ENCODE results near the gene PLCG2. TPM values are rescaled to one million over a fixed set of nuclear protein-coding genes. Genes with fewer than 3 reads are reported as not detected.
"Not testable (repeated sequence)": the region's sequence is repeated elsewhere in the genome, so short reads cannot be mapped to it uniquely, and the experiment has no call there.

The PLCG2 gene
- total RNA-seq, 2 experiments from 2014 or later, result 196 to 485 TPM

DNA sequence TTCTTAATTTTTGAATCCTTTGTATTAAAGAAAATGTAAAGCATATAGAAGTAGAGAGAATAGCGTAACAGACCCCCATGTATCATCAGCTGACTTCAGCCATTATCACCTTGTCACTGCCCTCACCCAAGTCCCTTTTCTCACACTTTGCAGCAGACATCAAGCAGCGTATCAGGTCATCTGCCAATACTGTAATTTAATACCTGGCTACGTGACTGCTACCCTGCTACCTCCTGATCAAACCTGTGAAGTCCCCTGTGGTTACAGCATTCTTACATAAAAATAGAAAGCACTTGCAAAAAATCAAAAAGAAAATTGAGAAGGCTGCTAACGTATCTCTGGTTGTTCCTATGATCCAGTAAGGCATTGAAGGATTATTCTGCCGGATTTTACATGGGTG lies 96.4 kb downstream of the PLCG2 start:
- TF ChIP-seq CTCF (conservative IDR thresholded peaks at IDR 0.05; ENCODE audit: low read length) (no peak), EZH2phosphoT487 (IDR thresholded peaks at IDR 0.05; ENCODE audit: borderline replicate concordance, low read depth, low read length) (no peak)
- Histone ChIP-seq H3K27ac (ENCODE audit: low read depth, low read length, poor library complexity, severe bottlenecking) (no peak overlapping the region), H3K79me2 (ENCODE audit: insufficient read depth, low read depth, low read length) (peaks cover 47% of the 10 kb centered on the region), H3K9me3 (ENCODE audit: low read length) (no peaks in the 10 kb centered on the region), H3K4me1 (ENCODE audit: insufficient read depth, low read length, poor library complexity, severe bottlenecking) (peaks cover 34% of the 10 kb centered on the region), H4K20me1 (ENCODE audit: insufficient read depth, low read length) (peaks cover 3% of the 10 kb centered on the region; the same call in 1 of the 2 replicates), H3K9me2 (ENCODE audit: insufficient read depth, low read length) (no peaks in the 10 kb centered on the region), H2AFZ (ENCODE audit: low read length) (no peak overlapping the region), H3K4me3 (ENCODE audit: low read depth, low read length, poor library complexity, severe bottlenecking) (no peak overlapping the region), H3K4me2 (ENCODE audit: low read length) (no peak overlapping the region), H3K36me3 (ENCODE audit: insufficient read depth, low read length) (peaks cover 96% of the 10 kb centered on the region)
- ChIA-PET POLR2A (interaction anchor here (0.8 to 1.8 kb wide), 4 partner anchors 9 to 126 kb away, joined by 3 to 7 read pairs (median 4); no protein-coding TSS in a partner anchor), CTCF (ENCODE audit: unreplicated experiment) (interaction anchor here (0.8 to 1.2 kb wide), 2 partner anchors 13 to 137 kb away, joined by 3 read pairs; no protein-coding TSS in a partner anchor)
- no peak for DNase-seq (ENCODE audit: low spot score)
- intact Hi-C loops (cut with micrococcal nuclease; ENCODE audit: unreplicated experiment), result loop anchor here (2.0 kb wide), 3 partner anchors 45 to 137 kb away; no protein-coding TSS in a partner anchor
- BruUV-seq (replicated peaks), result no TSS peak

GRCh38 chr16:81876273-81876900 lies 97.3 kb downstream of the PLCG2 start:
- H3K9me3 ChIP-seq (ENCODE audit: low read length), result no peaks in the 10 kb centered on the region
- no peak for TF ChIP-seq EZH2phosphoT487 (IDR thresholded peaks at IDR 0.05; ENCODE audit: borderline replicate concordance, low read depth, low read length)
- TF ChIP-seq CTCF (conservative IDR thresholded peaks at IDR 0.05; ENCODE audit: low read length), result no peak
- H3K27ac ChIP-seq (ENCODE audit: low read depth, low read length, poor library complexity, severe bottlenecking), result no peak overlapping the region
- H4K20me1 ChIP-seq (ENCODE audit: insufficient read depth, low read length), result peaks cover 3% of the 10 kb centered on the region; the same call in 1 of the 2 replicates
- peaks cover 47% of the 10 kb centered on the region for H3K79me2 ChIP-seq (ENCODE audit: insufficient read depth, low read depth, low read length)
- no peak overlapping the region for H2AFZ ChIP-seq (ENCODE audit: low read length)
- H3K4me3 ChIP-seq (ENCODE audit: low read depth, low read length, poor library complexity, severe bottlenecking), result no peak overlapping the region
- POLR2A ChIA-PET, result interaction anchor here (0.7 kb wide), 1 partner anchor 43 kb away, joined by 6 read pairs; no protein-coding TSS in a partner anchor
- no TSS peak for BruUV-seq (replicated peaks)
- intact Hi-C loops (cut with micrococcal nuclease; ENCODE audit: unreplicated experiment), result no loop called here
- H3K4me2 ChIP-seq (ENCODE audit: low read length), result no peak overlapping the region
- no peak for DNase-seq (ENCODE audit: low spot score)
- CTCF ChIA-PET (ENCODE audit: unreplicated experiment), result no interaction called here
- H3K9me2 ChIP-seq (ENCODE audit: insufficient read depth, low read length), result no peaks in the 10 kb centered on the region
- H3K36me3 ChIP-seq (ENCODE audit: insufficient read depth, low read length), result peaks cover 96% of the 10 kb centered on the region
- H3K4me1 ChIP-seq (ENCODE audit: insufficient read depth, low read length, poor library complexity, severe bottlenecking), result peaks cover 27% of the 10 kb centered on the region

GRCh38 chr16:81877490-81877889 lies 98.4 kb downstream of the PLCG2 start:
- H3K4me3 ChIP-seq (ENCODE audit: low read depth, low read length, poor library complexity, severe bottlenecking); H3K9me2 ChIP-seq (ENCODE audit: insufficient read depth, low read length); H3K27ac ChIP-seq (ENCODE audit: low read depth, low read length, poor library complexity, severe bottlenecking); H2AFZ ChIP-seq (ENCODE audit: low read length); BruUV-seq (replicated peaks); intact Hi-C loops (cut with micrococcal nuclease; ENCODE audit: unreplicated experiment); DNase-seq (ENCODE audit: low spot score); H4K20me1 ChIP-seq (ENCODE audit: insufficient read depth, low read length); CTCF ChIA-PET (ENCODE audit: unreplicated experiment); H3K9me3 ChIP-seq (ENCODE audit: low read length); H3K4me2 ChIP-seq (ENCODE audit: low read length): not testable (repeated sequence)
- Histone ChIP-seq H3K79me2 (ENCODE audit: insufficient read depth, low read depth, low read length) (peaks cover 47% of the 10 kb centered on the region), H3K4me1 (ENCODE audit: insufficient read depth, low read length, poor library complexity, severe bottlenecking) (peaks cover 23% of the 10 kb centered on the region), H3K36me3 (ENCODE audit: insufficient read depth, low read length) (peaks cover 96% of the 10 kb centered on the region)
- POLR2A ChIA-PET, result interaction anchor here (0.6 kb wide), 1 partner anchor 71 kb away, joined by 3 read pairs; no protein-coding TSS in a partner anchor

Data from OCI-LY7 (cell line).